Activated effector memory CD4-positive, alpha-beta T cell treated with Interleukin-2 at 50 U/mL for 16 hours (primary cell): Measurements from ENCODE around the gene VARS2.
A peak's percentile ranks its signal among the peaks of the same experiment; 100 is the strongest.

ENCODE experiments used
- DNase-seq: peaks from one replicate; pipeline ENCODE4 v3.0.0-alpha.2; 2020

Gene VARS2

GRCh38 chr6:30931969-30932645 is 18.1 kb downstream of the VARS2 start, which contains the start of gene SFTA2:
Gene SFTA2 (minus strand): TSS chr6:30932170. CDS start chr6:30932096, 74 bp downstream.
- no peak for DNase-seq

GRCh38 chr6:30932665-30933365 is 18.8 kb downstream of the VARS2 start:
- DNase-seq: no peak

GRCh38 chr6:30935018-30935417 is 21.0 kb downstream of the VARS2 start:
- DNase-seq: no peak

GRCh38 chr6:30937265-30937664 is 23.2 kb downstream of the VARS2 start:
- no peak for DNase-seq

- DNase-seq: no peak
Observed at GRCh38 chr6:30938730-30939129, 24.7 kb downstream of the VARS2 start.

GRCh38 chr6:30939473-30939872 is 25.4 kb downstream of the VARS2 start:
- no peak for DNase-seq

GRCh38 chr6:30940361-30940986 is 26.4 kb downstream of the VARS2 start, which contains the start of gene MUCL3:
Gene MUCL3 (plus strand): TSS chr6:30940973. CDS start chr6:30941000, 27 bp downstream.
- DNase-seq: no peak

- DNase-seq: no peak
Observed at GRCh38 chr6:30942338-30943060, 28.5 kb downstream of the VARS2 start.

GRCh38 chr6:30944051-30944450 is 30.0 kb downstream of the VARS2 start:
- no peak for DNase-seq

- DNase-seq: no peak
Observed at GRCh38 chr6:30945281-30945680, 31.2 kb downstream of the VARS2 start.

- no peak for DNase-seq
Observed at GRCh38 chr6:30947231-30947630, 33.2 kb downstream of the VARS2 start.

- DNase-seq: no peak
Observed at GRCh38 chr6:30948811-30949210, 34.8 kb downstream of the VARS2 start.

GRCh38 chr6:30951907-30952469 is 38.0 kb downstream of the VARS2 start:
- DNase-seq: no peak

- DNase-seq: no peak
Observed at GRCh38 chr6:30954631-30955366, 40.8 kb downstream of the VARS2 start.

- peak; percentile 54 for DNase-seq
Observed at GRCh38 chr6:30955367-30956042, 41.5 kb downstream of the VARS2 start.

GRCh38 chr6:30957716-30958115 is 43.7 kb downstream of the VARS2 start:
- no peak for DNase-seq

- DNase-seq: no peak
Observed at GRCh38 chr6:30960907-30961673, 47.1 kb downstream of the VARS2 start.

GRCh38 chr6:30962716-30963115 is 48.7 kb downstream of the VARS2 start:
- no peak for DNase-seq

- DNase-seq: no peak
Observed at GRCh38 chr6:30963641-30964040, 49.6 kb downstream of the VARS2 start.

- DNase-seq: no peak
Observed at GRCh38 chr6:30964075-30964474, 50.0 kb downstream of the VARS2 start.

- no peak for DNase-seq
Observed at GRCh38 chr6:30965140-30965601, 51.1 kb downstream of the VARS2 start.
